Loucy (cell line): ENCODE results near the gene PPME1.

Experiments
- CTCF ChIP-seq: fragments of 200-600 bp; sonication (generic); conservative IDR thresholded peaks from 2 replicates; pipeline ENCODE4 v1.5.1; 2014; ENCODE audit warnings: mild to moderate bottlenecking, antibody characterized with exemption, low read length
- EZH2phosphoT487 ChIP-seq: fragments of 200-600 bp; IDR thresholded peaks from 2 replicates; pipeline ENCODE4 v1.6.1; 2018; ENCODE audit warnings: antibody characterized with exemption, mild to moderate bottlenecking, moderate library complexity, borderline replicate concordance

- TF ChIP-seq CTCF (no peak), EZH2phosphoT487 (no peak)
These were observed 127.9 kb downstream of the PPME1 start for GRCh38 chr11:74299015-74299414.
